Measurements from ENCODE around the gene APCDD1L.

DNA sequence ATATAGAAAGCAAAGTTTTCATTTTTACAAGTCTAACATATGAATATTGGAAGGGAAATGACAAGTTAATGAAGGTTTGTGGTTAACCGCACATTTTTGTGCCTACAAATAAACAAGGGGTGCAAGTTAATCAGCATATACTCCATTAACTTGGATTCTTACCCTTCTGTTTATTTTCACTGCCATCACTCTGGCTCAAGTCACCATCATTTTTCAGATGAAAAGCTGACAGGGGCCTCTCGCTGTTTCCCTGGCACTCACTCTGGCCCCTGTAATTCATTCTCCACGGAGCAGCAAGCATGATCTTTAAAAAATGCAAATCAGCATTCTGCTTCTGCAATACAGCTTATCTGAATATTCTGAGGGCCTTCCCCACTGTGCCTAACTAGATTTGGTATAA, 29.8 kb downstream of the APCDD1L start:
- TF ChIP-seq RAD21 (conservative IDR thresholded peaks at IDR 0.05) = no peak
- TF ChIP-seq CTCF (IDR thresholded peaks at IDR 0.05; ENCODE audit: poor library complexity, severe bottlenecking) = no peak

Measured in neural cell (in vitro differentiated cells).